Gastrocnemius medialis (tissue), 4 donors: Measurements from ENCODE around the gene TEX2. TPM values are rescaled to one million over a fixed set of nuclear protein-coding genes. Genes with fewer than 3 reads are reported as not detected.
A peak's percentile ranks its signal among the peaks of the same experiment; 100 is the strongest.

ENCODE experiments used
- ATAC-seq, 2 donors: fragments of 150-250 bp; one replicate each; pipeline ENCODE4 v1.9.1; 2016
- DNase-seq, 2 donors: peaks; one replicate each; pipeline ENCODE4 v3.0.0-alpha.2; 2019
- H3K27ac ChIP-seq, 4 donors: fragments of 200-600 bp; sonication (generic); 1 replicate in 1 of 4; 2 replicates in 3 of 4; pipeline ENCODE4 v1.5.1; 2016 to 2018; ENCODE audit warnings: mild to moderate bottlenecking in 2 of 4, moderate library complexity in 1 of 4
- H3K27me3 ChIP-seq, 3 donors: fragments of 200-600 bp; sonication (generic) in 2 of 3; 1 replicate in 1 of 3; 2 replicates in 2 of 3; pipeline versions ENCODE4 v1.5.1 to v1.6.0; 2016 to 2019; ENCODE audit warnings: mild to moderate bottlenecking in 1 of 3, moderate library complexity in 1 of 3
- H3K36me3 ChIP-seq, 2 donors: fragments of 200-600 bp; sonication (generic) in 1 of 2; one replicate each; pipeline ENCODE4 v1.5.1; 2017 to 2018
- H3K4me1 ChIP-seq, 2 donors: fragments of 200-600 bp; sonication (generic) in 1 of 2; one replicate each; pipeline ENCODE4 v1.5.1; 2016 to 2017; ENCODE audit warnings: mild to moderate bottlenecking in 2 of 2
- H3K4me3 ChIP-seq, 4 donors: fragments of 200-600 bp; sonication (generic) in 3 of 4; 1 replicate in 1 of 4; 2 replicates in 3 of 4; pipeline ENCODE4 v1.5.1; 2016 to 2019; ENCODE audit warnings: mild to moderate bottlenecking in 2 of 4
- H3K9me3 ChIP-seq, 3 donors: fragments of 200-600 bp; sonication (generic) in 2 of 3; 1 replicate in 1 of 3; 2 replicates in 2 of 3; pipeline ENCODE4 v1.5.1; 2016 to 2019
- CTCF ChIP-seq, 5 experiments: fragments of 450-650 bp in 3 of 5; fragments of 200-600 bp in 2 of 5; sonication (generic) in 2 of 5; IDR thresholded peaks in 4 of 5; conservative IDR thresholded peaks in 1 of 5; 1 replicate in 4 of 5; 2 replicates in 1 of 5; pipeline ENCODE4 v1.5.1; 2016 to 2019; ENCODE audit warnings: antibody characterized with exemption in 5 of 5, mild to moderate bottlenecking in 3 of 5, moderate library complexity in 3 of 5
- POLR2A ChIP-seq, 2 donors: fragments of 450-650 bp; IDR thresholded peaks; one replicate each; pipeline ENCODE4 v1.6.1; 2017; ENCODE audit warnings: antibody characterized with exemption in 2 of 2, mild to moderate bottlenecking in 2 of 2, moderate library complexity in 2 of 2
- in situ Hi-C, 4 donors: fragments of 200-750 bp; cut with MboI; loops; one replicate each; pipeline versions ENCODE4 v1.15.0 to v1.8.0; 2017; ENCODE audit warnings: low sequenced_read_pairs in 4 of 4
- intact Hi-C: fragments of 100-400 bp; cut with DNase I; formaldehyde crosslinking; loops from one replicate; pipeline ENCODE4 v1.15.1; 2023; ENCODE audit warnings: low total_unique reads
- total RNA-seq, 4 donors: library from RNA; depleted of rRNA; stranded (reverse); fragments of >200 nt; gene quantifications; one replicate each; pipeline versions ENCODE4 v1.1.0 to v1.2.3, GENCODE V29; 2016

Gene TEX2
- total RNA-seq, 4 donors from 2014 or later: 39.0 to 91.1 (median 77.4) TPM

- H3K36me3 ChIP-seq: peaks cover 0 to 6% of the 10 kb centered on the region in 2 donors
- DNase-seq (no peak), ATAC-seq (no peak)
- H3K4me3 ChIP-seq: no peak overlapping the region
- peaks cover 86 to 96% of the 10 kb centered on the region in 2 donors for H3K4me1 ChIP-seq
- in situ Hi-C loops (no loop called here), intact Hi-C loops (loop anchor here (2.0 kb wide), 1 partner anchor 45 kb away; no protein-coding TSS in a partner anchor)
- H3K9me3 ChIP-seq: no peaks in the 10 kb centered on the region
- H3K27me3 ChIP-seq: no peaks in the 10 kb centered on the region
- H3K27ac ChIP-seq: peak overlapping the region; percentile 98 to 99 (median 98)
- TF ChIP-seq POLR2A (IDR thresholded peaks at IDR 0.05) (no peak), CTCF (IDR thresholded peaks at IDR 0.05 in 4 of 5, conservative IDR thresholded peaks at IDR 0.05 in 1 of 5) (peak in 1 of 5 experiments; percentile 22)
Measured at GRCh38 chr17:64157669-64158180, 105.3 kb downstream of the TEX2 start.

GRCh38 chr17:64156670-64157069, 106.4 kb downstream of the TEX2 start:
- Histone ChIP-seq H3K4me1 (peaks cover 91 to 96% of the 10 kb centered on the region in 2 donors), H3K9me3 (no peaks in the 10 kb centered on the region), H3K36me3 (peaks cover 0 to 6% of the 10 kb centered on the region in 2 donors), H3K27ac (peak overlapping the region; percentile 98 to 99 (median 98)), H3K27me3 (no peaks in the 10 kb centered on the region), H3K4me3 (peak overlapping the region in 1 of 4 donors; percentile 24)
- DNase-seq (peak; percentile 71 to 90), ATAC-seq (peak; percentile 65 to 68)
- intact Hi-C loops (loop anchor here (1.0 to 2.0 kb wide), 2 partner anchors 18 to 46 kb away; no protein-coding TSS in a partner anchor), in situ Hi-C loops (no loop called here)
- no peak for TF ChIP-seq CTCF (IDR thresholded peaks at IDR 0.05 in 4 of 5, conservative IDR thresholded peaks at IDR 0.05 in 1 of 5)
- TF ChIP-seq POLR2A (IDR thresholded peaks at IDR 0.05): no peak

GRCh38 chr17:64155751-64156544, 107.1 kb downstream of the TEX2 start:
- H3K27ac ChIP-seq: peak overlapping the region; percentile 98 to 99 (median 98)
- intact Hi-C loops: loop anchor here (1.0 to 2.0 kb wide), 2 partner anchors 18 to 47 kb away; no protein-coding TSS in a partner anchor
- in situ Hi-C loops: no loop called here
- H3K27me3 ChIP-seq: no peaks in the 10 kb centered on the region
- peak overlapping the region in 2 of 4 donors; percentile 5 to 24 for H3K4me3 ChIP-seq
- peaks cover 92 to 96% of the 10 kb centered on the region in 2 donors for H3K4me1 ChIP-seq
- peak; percentile 41 to 52 for TF ChIP-seq POLR2A (IDR thresholded peaks at IDR 0.05)
- TF ChIP-seq CTCF (IDR thresholded peaks at IDR 0.05 in 4 of 5, conservative IDR thresholded peaks at IDR 0.05 in 1 of 5): no peak
- no peaks in the 10 kb centered on the region for H3K9me3 ChIP-seq
- peaks cover 0 to 6% of the 10 kb centered on the region in 2 donors for H3K36me3 ChIP-seq
- DNase-seq (peak; percentile 93 to 98), ATAC-seq (peak; percentile 84 to 90)

- Histone ChIP-seq H3K27ac (peak overlapping the region; percentile 98 to 99 (median 98)), H3K4me3 (no peak overlapping the region), H3K36me3 (no peaks in the 10 kb centered on the region), H3K27me3 (no peaks in the 10 kb centered on the region), H3K4me1 (peaks cover 97 to 99% of the 10 kb centered on the region in 2 donors), H3K9me3 (no peaks in the 10 kb centered on the region)
- no peak for TF ChIP-seq POLR2A (IDR thresholded peaks at IDR 0.05)
- TF ChIP-seq CTCF (IDR thresholded peaks at IDR 0.05 in 4 of 5, conservative IDR thresholded peaks at IDR 0.05 in 1 of 5): no peak
- intact Hi-C loops (no loop called here), in situ Hi-C loops (no loop called here)
- DNase-seq: no peak
- ATAC-seq: no peak
Measured at GRCh38 chr17:64155129-64155528, 107.9 kb downstream of the TEX2 start.
